Epithelial cell of esophagus (primary cell): ENCODE data around the gene RELT.

Source experiments
- DNase-seq: peaks from one replicate; pipeline ENCODE4 v3.0.0; 2010; ENCODE audit warnings: low read depth
- H3K4me3 ChIP-seq: 2 replicates; pipeline ENCODE4 v1.5.1; 2011; ENCODE audit warnings: mild to moderate bottlenecking, low read length, control low read depth
- TF ChIP-seq, protein P1 (sequence below): IDR thresholded peaks from 2 replicates; pipeline ENCODE4 v1.5.1; 2011; ENCODE audit warnings: low read depth, mild to moderate bottlenecking, low read length, control low read depth, inconsistent platforms; ENCODE audit not compliant: insufficient read depth; ENCODE audit errors: missing control alignments

RELT gene

GRCh38 chr11:73375830-73376159 lies 404 bp upstream of the RELT start:
- TF ChIP-seq, protein P1, sequence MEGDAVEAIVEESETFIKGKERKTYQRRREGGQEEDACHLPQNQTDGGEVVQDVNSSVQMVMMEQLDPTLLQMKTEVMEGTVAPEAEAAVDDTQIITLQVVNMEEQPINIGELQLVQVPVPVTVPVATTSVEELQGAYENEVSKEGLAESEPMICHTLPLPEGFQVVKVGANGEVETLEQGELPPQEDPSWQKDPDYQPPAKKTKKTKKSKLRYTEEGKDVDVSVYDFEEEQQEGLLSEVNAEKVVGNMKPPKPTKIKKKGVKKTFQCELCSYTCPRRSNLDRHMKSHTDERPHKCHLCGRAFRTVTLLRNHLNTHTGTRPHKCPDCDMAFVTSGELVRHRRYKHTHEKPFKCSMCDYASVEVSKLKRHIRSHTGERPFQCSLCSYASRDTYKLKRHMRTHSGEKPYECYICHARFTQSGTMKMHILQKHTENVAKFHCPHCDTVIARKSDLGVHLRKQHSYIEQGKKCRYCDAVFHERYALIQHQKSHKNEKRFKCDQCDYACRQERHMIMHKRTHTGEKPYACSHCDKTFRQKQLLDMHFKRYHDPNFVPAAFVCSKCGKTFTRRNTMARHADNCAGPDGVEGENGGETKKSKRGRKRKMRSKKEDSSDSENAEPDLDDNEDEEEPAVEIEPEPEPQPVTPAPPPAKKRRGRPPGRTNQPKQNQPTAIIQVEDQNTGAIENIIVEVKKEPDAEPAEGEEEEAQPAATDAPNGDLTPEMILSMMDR: no peak
- H3K4me3 ChIP-seq: peak overlapping the region; percentile 24
- DNase-seq: no peak

DNA sequence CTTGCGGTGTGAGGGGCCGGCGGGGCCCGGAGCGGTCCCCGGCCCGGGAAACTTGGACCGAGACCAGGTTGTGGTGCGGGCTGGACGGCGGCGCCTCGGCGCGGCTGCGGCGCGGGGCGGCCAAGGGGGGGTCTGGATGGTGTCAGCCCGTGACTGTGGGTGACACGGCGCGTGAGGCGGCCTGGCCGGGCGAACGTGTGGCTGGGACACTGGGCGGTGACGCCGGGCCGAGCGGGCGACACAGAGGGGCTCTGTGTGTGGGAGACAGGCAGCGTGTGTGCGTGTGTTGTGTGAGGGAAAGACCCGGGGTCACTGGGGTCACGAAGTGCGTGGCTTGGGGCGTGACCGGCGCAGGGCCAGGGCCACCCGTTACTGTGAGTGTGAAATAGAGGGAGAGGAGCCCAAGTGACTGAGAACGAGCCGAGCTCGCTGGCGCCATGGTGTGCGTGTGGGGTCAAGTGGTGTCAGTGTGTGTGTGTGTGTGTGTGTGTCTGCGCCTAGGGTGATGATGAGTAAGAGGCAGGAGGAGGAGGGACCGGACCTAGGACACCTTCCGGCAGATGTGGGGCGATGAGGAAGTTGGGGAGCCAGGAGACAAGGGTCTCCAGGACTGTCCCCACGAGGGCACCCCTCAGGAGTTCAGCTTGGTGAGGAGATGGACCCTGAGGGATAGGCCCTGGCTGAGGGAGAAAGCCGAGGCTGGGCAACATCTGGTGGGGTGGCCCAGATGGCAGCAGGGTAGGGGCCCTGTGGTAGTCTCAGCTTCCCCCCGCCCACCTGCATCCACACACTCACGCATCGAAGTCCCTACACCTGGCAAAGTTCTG lies 817 bp downstream of the RELT start:
- DNase-seq: peak; percentile 80
- TF ChIP-seq, protein P1: no peak

GRCh38 chr11:73379189-73379880 lies 3.1 kb downstream of the RELT start:
- no peak for DNase-seq
- no peak overlapping the region for H3K4me3 ChIP-seq
- TF ChIP-seq, protein P1: no peak

More for the DNA sequence above, 817 bp downstream of the RELT start:
- peak overlapping the region; percentile 65 for H3K4me3 ChIP-seq

GRCh38 chr11:73380331-73380730 lies 4.1 kb downstream of the RELT start:
- TF ChIP-seq, protein P1: no peak
- H3K4me3 ChIP-seq: no peak overlapping the region
- no peak for DNase-seq

- TF ChIP-seq, protein P1: no peak
- no peak overlapping the region for H3K4me3 ChIP-seq
- no peak for DNase-seq
Observed at GRCh38 chr11:73380897-73381410, 4.8 kb downstream of the RELT start.

DNA sequence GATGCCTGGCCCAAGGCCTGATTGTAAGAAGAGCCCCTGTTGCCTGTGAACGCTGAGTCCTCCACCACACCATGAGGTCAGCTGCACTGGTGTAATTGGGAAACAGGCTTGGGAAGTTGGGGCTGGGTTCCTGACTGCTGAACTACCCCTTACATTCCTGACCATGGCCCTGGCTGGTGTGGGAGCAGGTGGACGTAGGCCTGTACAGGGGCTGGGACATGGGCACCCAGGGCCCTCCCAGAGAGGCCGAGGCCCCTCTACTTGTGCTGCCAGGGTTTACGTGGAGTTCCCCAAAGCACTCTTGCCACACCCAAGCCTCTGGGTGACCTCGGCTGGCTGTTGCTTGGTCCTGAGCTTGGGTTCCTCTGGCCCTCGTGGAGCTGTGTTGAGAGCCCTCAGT lies 5.4 kb downstream of the RELT start:
- no peak overlapping the region for H3K4me3 ChIP-seq
- TF ChIP-seq, protein P1: no peak
- no peak for DNase-seq

DNA sequence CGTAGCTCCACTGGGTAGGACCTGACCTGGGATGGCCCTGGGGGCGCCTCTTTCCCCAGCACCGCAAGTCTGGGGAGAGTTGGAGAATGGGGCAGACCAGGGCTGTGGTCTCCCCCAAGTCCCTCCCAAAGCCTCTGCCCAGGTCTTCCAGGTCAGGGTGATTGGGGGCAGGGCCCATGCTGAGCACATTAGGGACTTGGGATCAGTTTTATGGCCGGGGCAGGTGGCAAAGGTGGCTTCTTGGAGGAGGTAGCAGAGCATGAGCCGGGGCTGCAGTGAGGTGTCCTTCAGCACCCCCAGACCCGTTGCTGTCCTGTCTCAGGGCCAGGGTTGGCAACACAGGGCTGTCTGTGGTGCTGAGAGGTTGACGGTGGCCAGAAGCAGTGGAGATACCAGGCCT lies 6.0 kb downstream of the RELT start:
- H3K4me3 ChIP-seq: no peak overlapping the region
- no peak for DNase-seq
- TF ChIP-seq, protein P1: no peak
